GM13976 (cell line): ENCODE measurements around the gene PCNX2.

Experiments
- DNase-seq: peaks from one replicate; pipeline ENCODE4 v3.0.0; 2012; ENCODE audit warnings: low spot score
- CTCF ChIP-seq: IDR thresholded peaks from 2 replicates; pipeline ENCODE4 v1.5.1; 2012; ENCODE audit warnings: borderline replicate concordance, mild to moderate bottlenecking; ENCODE audit not compliant: insufficient read depth; ENCODE audit errors: extremely low read depth, missing control alignments, control extremely low read depth
- in situ Hi-C: fragments of 300-500 bp; cut with MboI; formaldehyde crosslinking; loops from one replicate; pipeline ENCODE4 v1.12.0; 2022; ENCODE audit warnings: low sequenced_read_pairs, mixed read lengths, inconsistent platforms; ENCODE audit not compliant: unreplicated experiment

Gene PCNX2

GRCh38 chr1:233038581-233038980 is 256.9 kb downstream of the PCNX2 start:
- TF ChIP-seq CTCF: no peak
- no peak for DNase-seq
- in situ Hi-C loops: no loop called here

GRCh38 chr1:233037843-233038242 is 257.7 kb downstream of the PCNX2 start:
- in situ Hi-C loops: no loop called here
- no peak for DNase-seq
- TF ChIP-seq CTCF: no peak

GRCh38 chr1:233034836-233035235 is 260.7 kb downstream of the PCNX2 start:
- DNase-seq: no peak
- in situ Hi-C loops: no loop called here
- TF ChIP-seq CTCF: no peak

- DNase-seq: no peak
- in situ Hi-C loops: no loop called here
- no peak for TF ChIP-seq CTCF
Observed at GRCh38 chr1:233033361-233033760, 262.2 kb downstream of the PCNX2 start.

- DNase-seq: no peak
- in situ Hi-C loops: no loop called here
- TF ChIP-seq CTCF: no peak
Observed at GRCh38 chr1:233032916-233033315, 262.6 kb downstream of the PCNX2 start.

GRCh38 chr1:233031521-233031920 is 264.0 kb downstream of the PCNX2 start:
- no peak for TF ChIP-seq CTCF
- in situ Hi-C loops: no loop called here
- no peak for DNase-seq

- in situ Hi-C loops: no loop called here
- no peak for DNase-seq
- no peak for TF ChIP-seq CTCF
Observed at GRCh38 chr1:233027046-233027445, 268.5 kb downstream of the PCNX2 start.
